BLaER1 treated with 17β-estradiol and CSF1 and Interleukin-3, amounts not matched to agents 10 nM and 100 nM (cell line): ENCODE data around the gene TRAT1.

Source experiments
- H3K27ac ChIP-seq, 11 experiments: shearing (Covaris generic); formaldehyde crosslinking; 2 replicates each; pipeline ENCODE4 v1.8.1; 2022
- H3K27me3 ChIP-seq, 11 experiments: shearing (Covaris generic); formaldehyde crosslinking; 2 replicates each; pipeline ENCODE4 v1.8.1; 2022
- H3K36me3 ChIP-seq, 11 experiments: shearing (Covaris generic); formaldehyde crosslinking; 2 replicates each; pipeline ENCODE4 v1.8.1; 2022
- H3K4me1 ChIP-seq, 10 experiments: shearing (Covaris generic); formaldehyde crosslinking; 2 replicates each; pipeline ENCODE4 v1.8.1; 2022
- H3K4me2 ChIP-seq, 11 experiments: shearing (Covaris generic); formaldehyde crosslinking; 2 replicates each; pipeline ENCODE4 v1.8.1; 2022
- H3K4me3 ChIP-seq, 10 experiments: shearing (Covaris generic); formaldehyde crosslinking; 2 replicates each; pipeline ENCODE4 v1.8.1; 2022
- H3K9ac ChIP-seq, 11 experiments: shearing (Covaris generic); formaldehyde crosslinking; 2 replicates each; pipeline ENCODE4 v1.8.1; 2022
- H3K9me3 ChIP-seq, 11 experiments: shearing (Covaris generic); formaldehyde crosslinking; replicated peaks in 1 of 11; 2 replicates each; pipeline ENCODE4 v1.8.1; 2022
- H4K20me1 ChIP-seq, 11 experiments: shearing (Covaris generic); formaldehyde crosslinking; 2 replicates each; pipeline ENCODE4 v1.8.1; 2022
- Cebpa-rat ChIP-seq, 11 experiments: shearing (Covaris generic); IDR thresholded peaks; 2 replicates each; pipeline ENCODE4 v1.8.1; 2022

TRAT1 gene

GRCh38 chr3:108822123-108822897 is at the start of gene TRAT1:
TSS of gene TRAT1 (plus strand) at chr3:108822786. CDS start at chr3:108822928, 142 bp downstream.
- Histone ChIP-seq H3K4me3 (no peak within 1 kb of the TSS), H3K36me3 (no peaks in the 10 kb centered on the region), H3K27ac (no peak within 1 kb of the TSS), H4K20me1 (no peaks in the 10 kb centered on the region), H3K9me3 (no peaks in the 10 kb centered on the region), H3K27me3 (no peaks in the 10 kb centered on the region), H3K4me2 (peak within 1 kb of the TSS in 3 of 11 experiments; percentile 4 to 32 (median 6); a peak in 4 of 22 replicates), H3K9ac (no peak within 1 kb of the TSS), H3K4me1 (peaks cover 0 to 9% (median 0%) of the 10 kb centered on the region in 10 experiments; a peak in 6 of 20 replicates)
- no peak for TF ChIP-seq Cebpa-rat (IDR thresholded peaks at IDR 0.05)

- Histone ChIP-seq H3K4me2 (no peak overlapping the region), H3K27me3 (no peaks in the 10 kb centered on the region), H3K9me3 (no peaks in the 10 kb centered on the region), H3K27ac (no peak overlapping the region), H3K4me1 (no peaks in the 10 kb centered on the region), H3K4me3 (no peak overlapping the region), H3K9ac (no peak overlapping the region), H3K36me3 (no peaks in the 10 kb centered on the region), H4K20me1 (no peaks in the 10 kb centered on the region)
- TF ChIP-seq Cebpa-rat (IDR thresholded peaks at IDR 0.05): no peak
Observed at GRCh38 chr3:108775649-108776048, 46.9 kb upstream of the TRAT1 start.

GRCh38 chr3:108779496-108779895 is 43.1 kb upstream of the TRAT1 start:
- no peak overlapping the region for H3K27ac ChIP-seq
- H3K9me3 ChIP-seq: no peaks in the 10 kb centered on the region
- no peaks in the 10 kb centered on the region for H4K20me1 ChIP-seq
- no peaks in the 10 kb centered on the region for H3K36me3 ChIP-seq
- no peak overlapping the region for H3K9ac ChIP-seq
- H3K4me2 ChIP-seq: no peak overlapping the region
- TF ChIP-seq Cebpa-rat (IDR thresholded peaks at IDR 0.05): no peak
- no peaks in the 10 kb centered on the region for H3K27me3 ChIP-seq
- H3K4me1 ChIP-seq: no peaks in the 10 kb centered on the region
- H3K4me3 ChIP-seq: no peak overlapping the region

GRCh38 chr3:108780235-108780634 is 42.4 kb upstream of the TRAT1 start:
- no peak for TF ChIP-seq Cebpa-rat (IDR thresholded peaks at IDR 0.05)
- Histone ChIP-seq H3K9me3 (no peaks in the 10 kb centered on the region), H3K27ac (no peak overlapping the region), H3K9ac (no peak overlapping the region), H4K20me1 (no peaks in the 10 kb centered on the region), H3K4me3 (no peak overlapping the region), H3K27me3 (no peaks in the 10 kb centered on the region), H3K4me1 (no peaks in the 10 kb centered on the region), H3K4me2 (no peak overlapping the region), H3K36me3 (no peaks in the 10 kb centered on the region)

GRCh38 chr3:108791473-108791872 is 31.1 kb upstream of the TRAT1 start:
- no peaks in the 10 kb centered on the region for H3K36me3 ChIP-seq
- no peak for TF ChIP-seq Cebpa-rat (IDR thresholded peaks at IDR 0.05)
- H3K4me3 ChIP-seq: no peak overlapping the region
- H3K4me1 ChIP-seq: no peaks in the 10 kb centered on the region
- no peaks in the 10 kb centered on the region for H3K27me3 ChIP-seq
- no peak overlapping the region for H3K9ac ChIP-seq
- no peaks in the 10 kb centered on the region for H3K9me3 ChIP-seq
- H3K4me2 ChIP-seq: no peak overlapping the region
- H3K27ac ChIP-seq: no peak overlapping the region
- H4K20me1 ChIP-seq: no peaks in the 10 kb centered on the region

- Histone ChIP-seq H3K4me3 (no peak overlapping the region), H4K20me1 (no peaks in the 10 kb centered on the region), H3K9me3 (no peaks in the 10 kb centered on the region), H3K27ac (no peak overlapping the region), H3K36me3 (no peaks in the 10 kb centered on the region), H3K27me3 (no peaks in the 10 kb centered on the region), H3K9ac (no peak overlapping the region), H3K4me1 (peaks cover 0 to 7% (median 0%) of the 10 kb centered on the region in 10 experiments; a peak in 5 of 20 replicates), H3K4me2 (no peak overlapping the region)
- no peak for TF ChIP-seq Cebpa-rat (IDR thresholded peaks at IDR 0.05)
Observed at GRCh38 chr3:108804437-108804836, 18.1 kb upstream of the TRAT1 start.

GRCh38 chr3:108804966-108805365 is 17.6 kb upstream of the TRAT1 start:
- Histone ChIP-seq H3K36me3 (no peaks in the 10 kb centered on the region), H3K9ac (no peak overlapping the region), H4K20me1 (no peaks in the 10 kb centered on the region), H3K9me3 (no peaks in the 10 kb centered on the region), H3K4me2 (no peak overlapping the region), H3K27ac (no peak overlapping the region), H3K4me1 (peaks cover 0 to 7% (median 0%) of the 10 kb centered on the region in 10 experiments; a peak in 5 of 20 replicates), H3K4me3 (no peak overlapping the region), H3K27me3 (no peaks in the 10 kb centered on the region)
- TF ChIP-seq Cebpa-rat (IDR thresholded peaks at IDR 0.05): no peak

- H3K27ac ChIP-seq: peak overlapping the region in 1 of 11 experiments; percentile 9; a peak in 1 of 22 replicates
- H3K4me2 ChIP-seq: peak overlapping the region in 3 of 11 experiments; percentile 6 to 18 (median 18); a peak in 3 of 22 replicates
- no peaks in the 10 kb centered on the region for H3K9me3 ChIP-seq
- H3K36me3 ChIP-seq: no peaks in the 10 kb centered on the region
- no peak for TF ChIP-seq Cebpa-rat (IDR thresholded peaks at IDR 0.05)
- no peak overlapping the region for H3K9ac ChIP-seq
- no peak overlapping the region for H3K4me3 ChIP-seq
- no peaks in the 10 kb centered on the region for H3K27me3 ChIP-seq
- H4K20me1 ChIP-seq: no peaks in the 10 kb centered on the region
- H3K4me1 ChIP-seq: peaks cover 0 to 7% (median 0%) of the 10 kb centered on the region in 10 experiments; a peak in 5 of 20 replicates
Observed at GRCh38 chr3:108806316-108806715, 16.3 kb upstream of the TRAT1 start.

- TF ChIP-seq Cebpa-rat (IDR thresholded peaks at IDR 0.05): no peak
Observed at GRCh38 chr3:108818404-108818803, 4.2 kb upstream of the TRAT1 start.

GRCh38 chr3:108820586-108820985 is 2.0 kb upstream of the TRAT1 start:
- no peak overlapping the region for H3K9ac ChIP-seq
- H3K4me2 ChIP-seq: no peak overlapping the region
- H3K9me3 ChIP-seq: no peaks in the 10 kb centered on the region

More at GRCh38 chr3:108818404-108818803, 4.2 kb upstream of the TRAT1 start:
- no peak overlapping the region for H3K9ac ChIP-seq
- no peaks in the 10 kb centered on the region for H3K9me3 ChIP-seq
- H3K36me3 ChIP-seq: no peaks in the 10 kb centered on the region
- H3K4me1 ChIP-seq: peaks cover 0 to 9% (median 0%) of the 10 kb centered on the region in 10 experiments; a peak in 6 of 20 replicates
- H3K27me3 ChIP-seq: no peaks in the 10 kb centered on the region
- H3K4me3 ChIP-seq: no peak overlapping the region
- H3K27ac ChIP-seq: no peak overlapping the region
- no peaks in the 10 kb centered on the region for H4K20me1 ChIP-seq
- H3K4me2 ChIP-seq: no peak overlapping the region

More at GRCh38 chr3:108820586-108820985, 2.0 kb upstream of the TRAT1 start:
- Histone ChIP-seq H3K27ac (no peak overlapping the region), H3K4me1 (peaks cover 0 to 9% (median 0%) of the 10 kb centered on the region in 10 experiments; a peak in 6 of 20 replicates), H4K20me1 (no peaks in the 10 kb centered on the region), H3K27me3 (no peaks in the 10 kb centered on the region), H3K4me3 (no peak overlapping the region), H3K36me3 (no peaks in the 10 kb centered on the region)
- TF ChIP-seq Cebpa-rat (IDR thresholded peaks at IDR 0.05): no peak
